Medulla oblongata (tissue), 1 donor: ENCODE measurements around the gene DOCK9.
"Not testable (repeated sequence)": the region's sequence is repeated elsewhere in the genome, so short reads cannot be mapped to it uniquely, and the experiment has no call there.

Experiments
- DNase-seq: peaks from one replicate; pipeline ENCODE4 v3.0.0-alpha.2; 2015; ENCODE audit errors: extremely low spot score

The DOCK9 gene

DNA sequence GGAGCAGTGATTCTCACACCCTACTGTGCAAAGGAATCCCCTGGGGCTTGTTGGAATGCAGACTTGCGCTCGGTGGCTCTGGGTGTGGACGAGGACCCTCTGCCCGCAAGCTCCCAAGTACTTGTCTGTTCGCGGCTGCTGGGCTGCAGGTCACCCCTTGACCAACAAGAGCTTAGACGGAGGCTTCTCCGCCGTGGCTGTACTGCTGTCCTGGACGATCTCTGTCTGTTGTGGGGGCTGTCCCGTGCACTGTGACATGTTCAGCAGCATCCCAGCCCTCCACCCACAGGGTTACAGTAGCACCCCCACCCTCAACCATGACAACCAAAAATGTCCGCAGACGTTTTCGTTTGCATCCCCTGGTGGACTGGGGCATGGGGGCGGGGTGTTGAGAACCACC is 202.5 kb downstream of the DOCK9 start:
- DNase-seq: no peak

DNA sequence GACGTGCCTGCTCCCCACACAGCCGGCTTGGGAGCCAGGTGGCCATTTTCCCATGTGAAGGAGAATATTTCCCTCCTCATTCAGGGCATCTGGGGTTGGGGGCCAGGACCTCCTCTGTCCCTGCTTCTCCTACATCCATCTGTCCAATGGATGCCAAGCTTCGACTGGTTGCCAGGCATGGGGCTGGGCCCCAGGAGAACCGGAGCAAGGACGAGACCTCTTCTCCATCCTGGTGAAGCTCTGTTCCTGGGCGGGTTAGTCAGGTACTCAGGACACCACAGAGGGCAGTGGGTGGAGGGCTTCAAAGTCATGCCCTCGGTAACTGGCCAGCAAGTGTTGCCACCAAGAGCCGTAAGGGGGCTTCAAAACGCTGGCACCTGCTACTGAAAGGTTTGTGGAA is 203.1 kb downstream of the DOCK9 start:
- no peak for DNase-seq

DNA sequence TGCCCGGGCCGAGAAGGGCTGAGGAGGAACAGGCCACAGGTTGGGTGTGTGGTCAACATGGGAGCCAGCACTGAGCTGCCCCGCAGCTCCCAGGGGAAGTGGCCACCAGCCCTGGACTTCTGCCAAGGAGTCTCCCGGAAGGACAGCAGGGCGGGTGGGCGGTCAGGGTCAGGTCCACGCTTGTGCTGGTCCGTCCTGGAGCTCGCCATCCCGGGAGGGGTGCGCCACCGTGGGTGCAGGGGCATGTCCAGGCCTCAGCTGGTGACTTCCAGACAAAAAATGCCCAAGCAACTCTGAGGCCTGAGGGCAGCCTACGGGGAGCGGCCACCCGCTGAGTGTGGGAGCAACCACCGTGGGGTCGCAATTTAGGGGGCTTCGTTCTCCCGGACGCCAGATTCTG is 203.9 kb downstream of the DOCK9 start:
- no peak for DNase-seq

DNA sequence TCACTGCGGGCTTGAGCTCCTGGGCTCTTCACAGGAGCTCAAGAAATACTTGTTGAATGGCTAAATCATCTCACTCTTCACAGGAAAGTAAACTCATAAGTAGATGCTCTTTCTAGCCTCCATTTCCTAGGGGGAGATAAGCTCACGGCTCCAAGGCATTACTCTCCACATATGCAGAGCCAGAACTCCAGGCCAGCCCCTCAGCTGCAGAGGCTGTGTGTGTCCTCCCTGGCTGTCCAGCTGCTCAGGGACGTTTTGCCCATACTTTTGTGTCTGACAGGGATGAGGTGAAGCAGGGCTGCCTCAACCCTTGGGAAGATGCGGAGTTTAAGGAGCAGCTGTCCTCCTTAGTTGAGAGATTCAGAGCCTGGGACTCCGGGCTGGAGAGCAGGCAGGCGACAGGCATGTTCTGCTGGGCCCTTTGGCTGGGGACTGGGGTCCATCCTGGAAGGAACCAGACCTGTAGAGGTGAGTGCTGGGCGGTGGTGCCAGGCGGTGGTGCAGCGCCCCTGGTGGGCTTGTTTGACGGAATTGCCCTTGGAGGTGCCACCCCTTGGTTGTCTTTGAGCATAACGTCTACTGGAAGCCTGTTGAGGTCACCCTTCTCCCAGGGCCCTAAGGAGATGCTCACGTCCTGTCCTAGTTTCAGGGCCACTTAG is 204.9 kb downstream of the DOCK9 start:
- DNase-seq: no peak

DNA sequence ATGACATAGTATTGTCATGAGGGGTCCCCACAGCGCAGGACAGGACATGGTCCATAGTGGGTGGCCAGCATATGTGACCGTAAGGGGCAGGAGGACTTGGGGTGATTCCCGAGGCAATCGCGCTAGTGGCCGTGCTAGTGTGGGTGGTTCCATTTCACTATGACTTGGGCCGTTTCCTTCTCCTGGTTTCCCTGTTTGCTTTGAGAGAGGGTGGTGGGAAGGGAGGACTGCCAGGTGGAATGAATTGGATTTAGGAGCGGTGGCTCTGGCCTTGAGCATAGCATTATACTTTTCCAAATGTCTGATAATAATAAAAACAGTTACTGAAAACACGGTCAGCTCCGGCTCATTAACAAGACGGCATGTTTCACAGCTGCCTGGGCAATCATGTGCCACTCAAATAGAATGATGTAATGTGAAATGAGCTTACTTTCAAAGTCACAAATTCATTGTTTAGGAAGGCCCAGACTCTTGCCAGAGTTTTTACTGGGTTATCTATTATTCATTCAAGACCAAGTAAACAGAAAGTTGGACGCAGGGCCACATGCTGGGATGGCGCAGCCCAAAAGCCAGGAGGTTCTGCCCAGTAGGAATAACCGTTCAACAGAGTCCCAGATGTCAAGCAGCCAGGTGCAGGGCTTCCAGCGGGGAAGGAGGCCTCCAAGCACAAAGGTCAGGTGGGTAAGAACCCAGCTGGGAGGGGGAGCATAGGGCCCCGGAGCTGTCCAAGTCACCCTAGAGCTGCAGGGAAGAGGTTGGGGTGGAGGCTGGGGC is 205.8 kb downstream of the DOCK9 start:
- DNase-seq: no peak

DNA sequence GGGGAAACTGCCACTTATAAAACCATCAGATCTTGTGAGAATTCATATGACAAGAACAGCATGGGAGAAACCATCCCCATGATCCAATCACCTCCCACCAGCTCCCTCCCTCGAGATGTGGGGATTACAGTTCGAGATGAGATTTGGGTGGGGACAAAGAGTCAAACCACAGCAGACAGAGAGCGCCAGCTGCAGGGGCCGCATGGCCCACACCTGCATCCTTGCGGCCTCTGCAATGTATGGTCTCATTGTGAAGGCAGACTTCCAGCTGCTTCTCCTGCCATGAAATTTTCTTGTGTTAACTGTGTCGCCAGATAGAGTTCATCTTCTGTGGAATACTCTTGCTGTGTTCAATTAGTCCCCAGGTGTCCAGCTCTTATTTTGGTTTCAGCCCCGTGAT is 208.1 kb downstream of the DOCK9 start:
- DNase-seq: no peak

DNA sequence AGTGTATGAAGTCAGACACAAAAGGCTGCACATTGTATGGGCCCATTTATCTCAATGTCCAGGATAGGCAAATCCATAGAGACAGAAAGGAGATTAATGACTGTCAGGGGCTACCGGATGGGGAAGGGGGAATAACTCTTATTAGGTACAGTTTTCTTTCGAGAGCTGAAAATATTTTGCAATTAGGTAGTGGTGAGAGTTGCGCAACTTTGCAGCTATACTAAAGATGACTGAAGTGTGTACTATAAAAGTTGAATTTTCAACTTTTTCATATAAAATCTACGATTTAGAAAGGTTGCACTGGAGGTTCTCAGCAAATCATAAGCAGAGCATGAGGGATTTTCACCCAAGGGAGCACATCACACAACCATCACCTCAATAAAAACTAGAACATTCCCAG is 209.3 kb downstream of the DOCK9 start:
- DNase-seq: no peak

DNA sequence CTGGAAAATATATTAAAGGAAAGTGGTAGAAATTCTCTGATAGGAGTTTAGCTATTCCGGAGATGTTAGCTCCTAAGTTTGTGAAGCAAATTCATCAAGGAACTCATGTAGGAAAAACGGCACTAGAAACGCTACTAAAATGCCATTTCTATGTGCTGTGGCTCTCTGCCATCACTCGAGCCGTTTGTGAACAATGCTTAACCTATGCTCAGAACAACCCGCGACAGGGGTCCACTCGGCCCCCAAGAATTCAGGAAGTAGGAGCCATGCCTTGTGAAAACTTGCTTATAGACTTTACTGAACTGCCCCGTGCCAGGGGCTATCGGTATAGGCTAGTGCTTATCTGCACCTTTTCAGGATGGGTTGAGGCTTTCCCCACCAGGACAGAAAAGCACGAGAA is 211.2 kb downstream of the DOCK9 start:
- DNase-seq: no peak

DNA sequence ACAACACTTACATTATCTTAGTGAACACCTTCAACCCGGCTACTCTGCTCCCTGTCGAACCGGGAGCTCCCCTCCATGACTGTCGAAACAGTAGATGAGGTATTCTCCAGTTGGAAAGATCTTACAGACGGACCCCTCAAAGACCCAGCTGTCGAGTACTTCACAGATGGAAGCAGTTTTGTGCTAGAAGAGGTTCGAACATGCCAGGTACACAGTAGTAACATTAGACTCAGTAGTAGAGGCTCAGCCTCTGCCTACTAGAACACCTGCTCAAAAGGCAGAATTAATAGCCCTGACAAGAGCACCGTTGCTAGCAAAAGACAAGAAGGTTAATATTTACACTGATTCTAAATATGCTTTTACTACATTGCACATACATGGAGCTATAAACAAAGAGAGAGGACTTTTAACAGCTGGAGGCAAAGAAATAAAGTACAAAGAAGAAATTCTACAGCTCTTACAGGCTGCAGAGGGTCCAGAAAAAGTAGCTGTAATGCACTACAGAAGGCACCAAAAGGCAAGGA is 211.8 kb downstream of the DOCK9 start:
- no peak for DNase-seq

DNA sequence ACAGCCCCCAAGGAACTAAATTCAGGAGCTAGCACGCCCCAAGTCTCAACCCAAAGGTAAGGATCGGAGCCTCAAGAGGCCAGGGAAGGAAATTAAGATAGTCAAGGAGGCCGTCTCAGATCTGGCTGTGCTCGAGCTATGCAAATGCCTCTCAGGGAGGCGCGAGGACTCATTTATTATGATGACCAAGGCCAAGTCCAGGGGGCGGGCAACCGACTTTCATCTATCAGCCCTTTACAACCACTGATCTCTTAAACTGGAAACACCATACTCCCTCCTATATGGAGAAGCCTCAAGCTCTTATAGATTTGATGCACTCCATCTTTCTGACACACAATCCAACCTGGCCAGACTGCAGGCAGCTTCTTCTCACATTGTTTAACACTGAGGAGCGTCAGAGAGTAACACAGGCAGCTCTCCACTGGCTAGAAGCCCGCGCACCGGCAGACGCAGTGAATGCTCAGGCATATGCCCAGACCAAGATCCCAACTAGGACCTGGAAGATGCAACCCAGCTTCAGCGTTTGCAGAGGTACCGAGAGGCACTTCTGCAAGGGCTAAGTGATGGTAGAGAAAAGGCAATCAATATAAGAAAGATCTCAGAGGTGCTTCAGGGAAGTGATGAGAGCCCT is 215.8 kb downstream of the DOCK9 start:
- DNase-seq: no peak

DNA sequence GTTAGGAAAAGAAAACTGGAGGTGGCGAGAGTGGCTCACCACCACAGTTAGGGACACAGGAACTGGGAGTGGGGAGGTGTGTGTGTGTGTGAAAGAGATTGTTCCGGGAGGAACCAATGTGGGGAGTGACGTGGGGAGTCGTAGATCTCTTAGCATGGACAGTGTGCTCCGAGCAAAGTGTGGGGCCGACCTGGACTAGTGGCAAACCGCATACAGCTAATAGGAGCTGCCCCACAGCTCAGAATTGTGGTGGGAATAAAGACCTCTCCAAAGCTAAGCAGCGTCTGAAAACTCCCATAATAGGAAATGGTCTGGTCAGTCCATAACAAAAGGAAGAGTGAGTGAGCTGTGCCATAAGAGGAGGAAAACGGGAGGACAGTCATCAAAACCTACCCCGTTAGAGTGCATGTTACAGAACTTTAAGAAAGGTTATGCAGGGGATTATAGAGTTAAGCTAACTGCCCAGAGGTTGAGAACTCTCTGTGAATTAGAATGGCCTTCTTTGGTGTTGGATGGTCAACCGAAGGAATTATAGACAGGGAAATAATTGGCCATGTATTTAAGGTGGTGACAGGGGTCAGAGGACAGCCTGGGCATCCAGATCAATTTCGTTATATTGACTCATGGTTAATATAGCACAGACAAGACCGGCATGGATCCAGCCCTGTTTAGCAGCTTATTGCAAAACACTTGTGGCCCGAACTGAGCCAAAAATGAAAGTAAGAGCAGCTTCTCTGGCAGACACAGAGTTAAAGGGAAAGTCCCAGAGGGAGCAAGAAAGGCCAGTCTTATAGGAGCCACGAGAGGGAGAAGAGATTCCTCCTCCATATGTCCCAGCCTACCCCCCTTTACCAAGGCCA is 216.5 kb downstream of the DOCK9 start:
- DNase-seq: no peak

DNA sequence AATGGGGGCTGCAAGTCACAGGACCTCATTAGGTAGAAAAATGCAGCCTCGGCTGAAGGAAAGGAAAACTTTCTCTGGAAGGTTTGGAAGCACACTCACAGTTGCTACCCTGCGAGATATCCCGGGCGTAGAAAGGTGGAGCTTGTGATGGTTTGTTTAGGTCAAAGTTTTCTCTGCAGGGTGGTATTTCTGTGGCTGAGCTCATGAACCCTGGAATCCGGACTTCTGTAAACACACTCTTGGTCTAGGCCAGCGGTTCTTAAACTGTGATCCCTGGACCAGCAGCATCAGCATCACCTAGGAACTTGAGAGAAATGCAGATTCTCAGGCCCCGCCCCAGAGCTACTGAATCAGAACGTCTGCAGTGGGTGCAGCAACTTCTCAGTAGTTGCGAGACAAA is 222.1 kb downstream of the DOCK9 start:
- DNase-seq: no peak

DNA sequence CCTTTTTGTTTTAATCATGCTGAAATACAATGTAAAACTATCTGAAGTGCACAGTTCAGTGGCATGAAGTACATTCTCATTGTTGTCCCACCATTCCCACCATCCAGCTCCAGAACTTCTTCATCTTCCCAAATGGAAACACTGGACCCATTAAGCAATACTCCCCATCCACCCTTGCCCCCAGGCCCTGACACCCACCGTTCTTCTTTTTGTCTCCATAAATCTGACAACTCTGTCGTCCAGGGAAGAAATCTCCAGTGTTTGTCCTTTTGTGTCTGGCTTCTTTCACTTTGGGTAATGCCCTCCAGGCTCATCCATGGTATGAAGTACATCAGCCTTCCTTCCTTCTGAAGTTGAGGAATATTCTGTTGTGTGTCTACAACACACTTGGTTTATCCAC is 222.7 kb downstream of the DOCK9 start:
- DNase-seq: no peak

DNA sequence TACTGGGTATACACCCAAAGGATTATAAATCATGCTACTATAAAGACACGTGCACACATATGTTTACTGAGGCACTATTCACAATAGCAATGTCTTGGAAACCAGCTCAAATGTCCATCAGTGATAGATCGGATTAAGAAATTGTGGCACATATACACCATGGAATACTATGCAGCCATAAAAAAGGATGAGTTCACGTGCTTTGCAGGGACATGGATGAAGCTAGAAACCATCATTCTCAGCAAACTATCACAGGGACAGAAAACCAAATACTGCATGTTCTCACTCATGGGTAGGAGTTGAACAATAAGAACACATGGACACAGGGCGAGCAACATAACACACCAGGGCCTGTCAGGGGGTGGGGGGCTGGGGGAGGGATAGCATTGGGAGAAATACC is 223.4 kb downstream of the DOCK9 start:
- DNase-seq: not testable (repeated sequence)

DNA sequence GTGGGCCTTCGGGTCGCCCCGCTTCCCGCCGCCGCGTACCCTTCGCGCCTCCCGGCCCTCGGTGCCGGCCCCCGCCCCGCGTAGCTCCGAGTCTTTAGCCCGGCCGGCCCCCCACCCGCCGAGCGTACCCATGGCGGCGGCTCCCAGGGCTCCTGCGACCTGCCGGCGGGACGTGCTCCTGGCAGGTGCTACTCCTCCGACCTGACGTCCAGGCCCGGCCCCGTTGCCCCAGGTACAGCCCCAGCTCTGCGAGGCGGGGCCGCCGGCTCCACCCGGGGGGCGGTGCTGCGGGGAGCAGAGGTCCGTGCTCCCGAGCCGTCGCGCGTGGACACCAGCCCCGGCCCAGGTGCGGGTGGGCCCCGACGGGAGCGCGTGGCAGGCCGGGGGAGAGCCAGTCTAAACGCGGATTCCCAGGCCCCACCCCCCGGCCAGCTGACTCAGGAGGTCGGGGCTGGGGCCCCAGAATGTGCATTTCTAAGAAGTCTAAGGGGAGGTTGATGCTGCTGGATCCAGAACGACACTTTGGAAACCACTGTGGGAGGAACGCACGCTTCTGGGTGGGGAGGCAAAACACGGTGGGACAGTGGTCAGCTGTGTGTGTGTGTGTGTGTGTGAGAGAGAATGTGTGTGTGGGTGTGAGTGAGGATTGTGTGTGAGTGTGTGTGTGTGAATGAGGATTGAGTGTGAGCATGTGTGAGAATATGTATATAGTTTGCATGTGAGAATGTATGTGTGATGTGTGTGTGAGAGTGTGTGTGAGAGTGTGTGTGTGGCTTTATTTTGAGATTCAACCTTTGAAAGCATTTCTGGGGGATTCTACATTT is 225.2 kb downstream of the DOCK9 start, which contains the start of gene SLC15A1:
SLC15A1 (minus strand) TSS at position 206 of the 824 bp plus-strand sequence; CDS start at position 132, 74 bp downstream.
- no peak for DNase-seq

DNA sequence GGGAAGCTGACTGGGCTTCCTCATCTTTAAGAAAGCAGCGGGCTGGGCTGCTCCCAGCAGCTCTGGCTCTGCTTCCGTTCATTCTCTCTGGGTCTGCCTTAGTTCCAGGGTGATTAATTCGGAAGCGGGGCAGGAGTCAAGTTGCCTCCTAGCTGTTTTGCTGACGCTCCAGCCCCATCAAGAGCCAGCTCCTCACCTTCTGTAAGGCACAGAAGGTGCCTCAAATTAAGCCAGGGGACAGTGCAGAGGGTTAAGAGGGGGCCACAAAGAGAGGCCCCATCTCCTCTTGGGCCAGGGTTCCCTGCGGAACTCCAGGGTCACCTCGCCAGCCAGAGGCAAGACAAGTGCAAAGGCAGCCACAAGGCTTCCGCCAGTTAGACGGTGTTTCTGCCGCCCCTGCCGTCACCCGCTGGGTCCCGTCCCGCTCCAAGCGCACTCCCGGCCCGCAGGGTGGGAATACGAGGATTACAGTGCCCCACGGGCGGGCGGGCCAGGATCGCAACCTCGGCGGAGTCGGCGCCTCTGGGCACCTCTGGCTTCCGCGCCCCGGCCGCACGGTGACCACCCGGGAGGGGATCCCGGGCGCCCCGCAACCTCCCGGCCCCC is 225.9 kb downstream of the DOCK9 start:
- no peak for DNase-seq

DNA sequence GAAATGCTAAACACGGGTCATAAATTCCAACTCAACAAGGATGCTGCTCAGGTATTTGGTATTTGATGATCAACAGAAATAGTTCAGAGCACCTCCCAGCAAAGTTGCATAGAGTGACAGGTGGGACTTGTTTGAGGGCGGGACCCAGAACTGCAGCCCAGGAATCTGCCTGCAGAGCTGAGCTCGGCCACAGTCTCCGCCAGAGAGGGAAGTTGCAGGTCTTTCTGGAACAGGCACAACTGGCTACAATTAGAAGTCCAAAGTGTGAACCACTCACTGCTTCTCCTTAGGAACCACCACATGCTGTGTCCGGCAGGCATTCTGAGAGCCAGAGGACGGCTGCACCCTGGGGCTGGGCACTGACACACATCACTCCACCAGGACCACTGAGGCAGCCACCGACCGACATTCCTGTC is 226.5 kb downstream of the DOCK9 start:
- DNase-seq: no peak

DNA sequence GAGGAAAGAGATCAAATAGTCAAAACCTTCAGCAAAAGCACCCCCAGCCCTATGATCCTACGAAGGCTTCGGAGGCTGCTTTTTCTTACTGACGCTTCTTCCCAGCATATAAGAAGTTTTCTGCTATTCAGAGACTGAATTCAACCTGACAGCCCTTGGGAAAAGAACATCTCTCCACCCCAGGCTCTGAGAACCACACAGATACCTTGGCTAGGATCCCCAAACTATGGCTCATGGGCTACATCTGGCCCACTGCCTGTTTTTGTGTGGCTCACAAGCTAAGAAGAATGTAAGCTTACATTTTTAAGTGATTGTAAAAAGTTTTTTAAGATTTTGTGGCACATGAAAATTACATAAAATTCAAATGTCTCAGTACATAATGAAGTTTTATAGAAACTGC is 228.4 kb downstream of the DOCK9 start:
- DNase-seq: no peak

DNA sequence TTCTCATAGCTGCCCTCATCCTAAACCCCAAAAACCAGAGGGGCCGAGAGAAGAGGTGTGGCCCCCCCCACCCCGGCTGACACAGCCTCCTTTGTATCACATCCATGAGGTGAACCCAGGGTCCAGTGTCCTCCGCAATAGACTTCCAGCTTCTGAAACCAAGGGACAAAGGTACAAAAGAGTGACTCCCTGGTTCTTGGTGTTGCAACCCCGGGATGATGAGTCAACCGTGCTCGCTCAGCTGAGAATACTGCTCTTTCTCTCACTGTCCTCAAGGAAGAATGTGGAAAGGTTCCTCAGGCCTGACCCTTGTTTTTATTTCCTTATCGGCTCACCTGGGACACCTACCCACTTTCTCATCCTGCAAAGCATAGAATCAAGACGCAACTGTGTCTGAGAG is 230.9 kb downstream of the DOCK9 start:
- DNase-seq: no peak
